K562 (cell line): ENCODE data around the gene ALX3. TPM values are rescaled to one million over a fixed set of nuclear protein-coding genes. Genes with fewer than 3 reads are reported as not detected.

Source experiments
- ATAC-seq: fragments of 200-7000 bp; cut with Tn5 transposase; 3 replicates; pipeline ENCODE4 v1.9.1; 2020; ENCODE audit warnings: moderate library complexity
- BruUV-seq: library from RNA; stranded (reverse); fragments of 400-500 nt; replicated peaks from 2 replicates; lab custom pipeline; 2021; lab: Mats Ljungman, UMichigan
- CTCF ChIA-PET: fragments of 300-600 bp; formaldehyde crosslinking; extraction: SDS; loops from one replicate; lab custom pipeline; 2021; ENCODE audit warnings: low intra/inter-chr PET ratio; lab: Yijun Ruan, JAX
- POLR2A ChIA-PET: fragments of 300-600, 350-650 bp; sonication (Branson Sonifier 250); formaldehyde crosslinking; extraction: SDS; loops from one replicate; lab custom pipeline; 2021; ENCODE audit warnings: antibody characterized with exemption, inconsistent platforms; lab: Yijun Ruan, JAX
- DNase-seq, 4 experiments: peaks; one replicate each; pipeline versions ENCODE4 v3.0.0 to v3.0.0-alpha.2; 2011 to 2018; ENCODE audit warnings: low spot score in 3 of 4, mixed read lengths in 3 of 4; ENCODE audit errors: extremely low read depth in 1 of 4
- FAIRE-seq: peaks from 2 replicates; lab custom pipeline; 2011; peaks lifted over from hg19 to GRCh38; lab: Jason Lieb, UNC
- H2AFZ ChIP-seq: 2 replicates; pipeline ENCODE4 v1.6.0; 2011; ENCODE audit warnings: low read depth, low read length, control low read depth, inconsistent platforms
- H3K27ac ChIP-seq: fragments of 200-600 bp; 3 replicates; pipeline ENCODE4 v1.8.0; 2011; ENCODE audit warnings: low read depth, mild to moderate bottlenecking, control low read depth, inconsistent platforms, low read length, moderate library complexity, mixed read lengths; ENCODE audit errors: extremely low read depth
- H3K27me3 ChIP-seq, 2 experiments: fragments of 300-600 bp in 1 of 2; 2 replicates in 1 of 2; 3 replicates in 1 of 2; pipeline versions ENCODE4 v1.6.0 to v1.8.0; 2011; ENCODE audit warnings: inconsistent platforms in 2 of 2, low read length in 2 of 2, mild to moderate bottlenecking in 1 of 2, mixed read lengths in 1 of 2, moderate library complexity in 1 of 2; ENCODE audit not compliant: control insufficient read depth in 2 of 2, insufficient read depth in 2 of 2
- H3K36me3 ChIP-seq: fragments of 300-600 bp; 3 replicates; pipeline ENCODE4 v1.8.0; 2011; ENCODE audit warnings: mild to moderate bottlenecking, low read length, inconsistent platforms; ENCODE audit not compliant: control insufficient read depth, insufficient read depth
- H3K4me1 ChIP-seq, 2 experiments: fragments of 200-600 bp in 1 of 2; replicated peaks in 1 of 2; 2 replicates in 1 of 2; 3 replicates in 1 of 2; pipeline versions ENCODE4 v1.5.1 to v1.8.0; 2011; ENCODE audit warnings: inconsistent platforms in 2 of 2, low read length in 2 of 2, mild to moderate bottlenecking in 1 of 2, mixed read lengths in 1 of 2, moderate library complexity in 1 of 2; ENCODE audit not compliant: control insufficient read depth in 2 of 2, insufficient read depth in 2 of 2
- H3K4me2 ChIP-seq: 2 replicates; pipeline ENCODE4 v1.6.1; 2011; ENCODE audit warnings: low read length, control low read depth, inconsistent platforms, mixed read lengths; ENCODE audit not compliant: insufficient read depth
- H3K4me3 ChIP-seq: fragments of 200-600 bp; sonication (generic), shearing (Covaris generic); 2 replicates; pipeline ENCODE4 v1.5.1; 2016; ENCODE audit warnings: control low read depth, inconsistent platforms
- H3K79me2 ChIP-seq: fragments of 200-600 bp; 3 replicates; pipeline ENCODE4 v1.8.0; 2011; ENCODE audit warnings: low read length, inconsistent platforms; ENCODE audit not compliant: control insufficient read depth, insufficient read depth
- H3K9ac ChIP-seq, 2 experiments: 2 replicates each; pipeline versions ENCODE4 v1.6.0 to v1.6.1; 2011; ENCODE audit warnings: low read depth in 2 of 2, low read length in 2 of 2, control low read depth in 1 of 2, inconsistent platforms in 1 of 2, mild to moderate bottlenecking in 1 of 2, mixed read lengths in 1 of 2; ENCODE audit not compliant: insufficient read depth in 1 of 2
- H3K9me1 ChIP-seq: one replicate; pipeline ENCODE4 v1.6.0; 2011; ENCODE audit warnings: inconsistent platforms, mild to moderate bottlenecking, low read length, moderate library complexity; ENCODE audit not compliant: control insufficient read depth, insufficient read depth
- H3K9me3 ChIP-seq: replicated peaks from 2 replicates; pipeline ENCODE4 v1.5.1; 2011; ENCODE audit warnings: low read depth, low read length, inconsistent platforms; ENCODE audit not compliant: control insufficient read depth, insufficient read depth
- H4K20me1 ChIP-seq: replicated peaks from 2 replicates; pipeline ENCODE4 v1.6.1; 2011; ENCODE audit warnings: low read length, inconsistent platforms, mixed read lengths; ENCODE audit not compliant: control insufficient read depth, insufficient read depth
- GTF2F1 ChIP-seq: IDR thresholded peaks from 2 replicates; pipeline ENCODE4 v1.6.1; 2011; ENCODE audit warnings: low read depth, low read length, improper control_type of control experiment
- NUFIP1 ChIP-seq: fragments of 450-650 bp; IDR thresholded peaks from 2 replicates; pipeline ENCODE4 v1.6.1; 2018; ENCODE audit not compliant: partially characterized antibody
- PATZ1 ChIP-seq: fragments of 250-450 bp; sonication (Bioruptor Pico); IDR thresholded peaks from 2 replicates; pipeline ENCODE4 v1.5.0; 2020; ENCODE audit warnings: mild to moderate bottlenecking, borderline replicate concordance
- POLR3G ChIP-seq: IDR thresholded peaks from 2 replicates; pipeline ENCODE4 v1.6.1; 2011; ENCODE audit not compliant: insufficient read length, insufficient replicate concordance; ENCODE audit errors: extremely low read depth
- SRSF7 ChIP-seq: fragments of 200-400 bp; formaldehyde crosslinking; optimal IDR thresholded peaks from 2 replicates; pipeline ENCODE3; 2017; ENCODE audit warnings: mild to moderate bottlenecking, low read depth, low read length
- ZC3H4 ChIP-seq: sonication (generic); formaldehyde crosslinking; IDR thresholded peaks from 2 replicates; pipeline ENCODE4 v1.9.0; 2021; ENCODE audit warnings: missing genetic modification reagents, borderline replicate concordance
- ZKSCAN8 ChIP-seq: fragments of 200-800 bp; sonication (Bioruptor generic); IDR thresholded peaks from 2 replicates; pipeline ENCODE4 v1.6.1; 2016; ENCODE audit warnings: missing genetic modification characterization, missing compliant biosample characterization
- WGBS: fragments of 100-300 bp; shearing (Covaris generic); methylation state at CpG from one replicate; pipeline ENCODE4 v1.1.6; 2016; ENCODE audit warnings: low coverage, mixed read lengths; ENCODE audit not compliant: insufficient coverage; ENCODE audit errors: missing lambda C conversion rate; 5-methylcytosine and 5-hydroxymethylcytosine counted together
- in situ Hi-C: fragments of 300-500 bp; cut with MboI; formaldehyde crosslinking; loops from 4 replicates; pipeline ENCODE4 v1.15.0; 2018; ENCODE audit warnings: inconsistent platforms, mixed read lengths
- intact Hi-C: fragments of 100-400 bp; cut with micrococcal nuclease; formaldehyde crosslinking; loops from 2 replicates; pipeline ENCODE4 v1.14.2; 2022
- polyA plus RNA-seq, 8 experiments: library from polyadenylated mRNA; depleted of rRNA in 4 of 8; stranded (reverse) in 5 of 8; unstranded in 3 of 8; fragments of >200 nt; fragmentation: Nextera tagmentation in 2 of 8; fragmentation: Illumina TruSeq in 1 of 8; extraction: Ambion mirVana in 2 of 8; extraction: Trizol in 1 of 8; gene quantifications; 2 replicates each; pipeline versions ENCODE4 v1.2.1 to v1.2.3, GENCODE V29; 2011 to 2014; ENCODE audit warnings: inconsistent platforms in 1 of 8, missing spikeins in 1 of 8
- total RNA-seq, 7 experiments: library from RNA; depleted of rRNA in 6 of 7; stranded (reverse); fragments of >200 nt in 6 of 7; fragmentation: Illumina TruSeq in 2 of 7; extraction: Trizol in 2 of 7; gene quantifications; 2 replicates each; pipeline versions ENCODE4 v1.2.1 to v1.2.3, GENCODE V29; 2011 to 2021; ENCODE audit warnings: low replicate concordance in 1 of 7
- TF ChIP-seq, protein P1 (sequence below): fragments of 450-650 bp; IDR thresholded peaks from 2 replicates; pipeline ENCODE4 v1.6.1; 2016; ENCODE audit warnings: borderline replicate concordance
- TF ChIP-seq, protein P2 (sequence below): fragments of 250-450 bp; sonication (Bioruptor Pico); IDR thresholded peaks from 2 replicates; pipeline ENCODE4 v1.5.0; 2021
- TF ChIP-seq, protein P3 (sequence below): sonication (generic); formaldehyde crosslinking; IDR thresholded peaks from 2 replicates; pipeline ENCODE4 v1.4.0; 2020; ENCODE audit warnings: mild to moderate bottlenecking, missing genetic modification reagents

The ALX3 gene
- total and polyA plus RNA-seq, 9 of the 15 experiments (the other 6 are each of a cell fraction or from before 2014, with no cell fraction given): not detected

DNA sequence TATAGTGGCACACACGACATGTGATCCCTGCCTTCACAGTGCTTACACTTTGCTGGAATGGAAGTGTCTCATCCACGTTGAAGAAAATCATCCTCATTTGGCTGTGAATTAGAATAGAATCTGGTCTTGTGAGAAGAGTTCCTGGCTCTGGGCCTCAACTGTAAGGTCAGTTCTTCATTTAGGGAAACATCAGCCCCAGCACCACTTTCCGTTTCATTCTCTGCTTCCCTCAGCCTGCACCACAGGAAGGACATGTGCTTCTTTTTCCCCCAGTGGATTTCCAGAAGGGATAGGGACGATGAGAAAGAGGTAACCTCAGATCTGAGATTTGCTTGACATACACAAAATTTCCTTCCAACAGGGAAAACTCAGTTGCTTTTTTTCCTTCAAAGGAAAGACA lies 3.7 kb upstream of the ALX3 start (continued):
- TF ChIP-seq, protein P1, sequence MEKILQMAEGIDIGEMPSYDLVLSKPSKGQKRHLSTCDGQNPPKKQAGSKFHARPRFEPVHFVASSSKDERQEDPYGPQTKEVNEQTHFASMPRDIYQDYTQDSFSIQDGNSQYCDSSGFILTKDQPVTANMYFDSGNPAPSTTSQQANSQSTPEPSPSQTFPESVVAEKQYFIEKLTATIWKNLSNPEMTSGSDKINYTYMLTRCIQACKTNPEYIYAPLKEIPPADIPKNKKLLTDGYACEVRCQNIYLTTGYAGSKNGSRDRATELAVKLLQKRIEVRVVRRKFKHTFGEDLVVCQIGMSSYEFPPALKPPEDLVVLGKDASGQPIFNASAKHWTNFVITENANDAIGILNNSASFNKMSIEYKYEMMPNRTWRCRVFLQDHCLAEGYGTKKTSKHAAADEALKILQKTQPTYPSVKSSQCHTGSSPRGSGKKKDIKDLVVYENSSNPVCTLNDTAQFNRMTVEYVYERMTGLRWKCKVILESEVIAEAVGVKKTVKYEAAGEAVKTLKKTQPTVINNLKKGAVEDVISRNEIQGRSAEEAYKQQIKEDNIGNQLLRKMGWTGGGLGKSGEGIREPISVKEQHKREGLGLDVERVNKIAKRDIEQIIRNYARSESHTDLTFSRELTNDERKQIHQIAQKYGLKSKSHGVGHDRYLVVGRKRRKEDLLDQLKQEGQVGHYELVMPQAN: no peak
- TF ChIP-seq, protein P2, sequence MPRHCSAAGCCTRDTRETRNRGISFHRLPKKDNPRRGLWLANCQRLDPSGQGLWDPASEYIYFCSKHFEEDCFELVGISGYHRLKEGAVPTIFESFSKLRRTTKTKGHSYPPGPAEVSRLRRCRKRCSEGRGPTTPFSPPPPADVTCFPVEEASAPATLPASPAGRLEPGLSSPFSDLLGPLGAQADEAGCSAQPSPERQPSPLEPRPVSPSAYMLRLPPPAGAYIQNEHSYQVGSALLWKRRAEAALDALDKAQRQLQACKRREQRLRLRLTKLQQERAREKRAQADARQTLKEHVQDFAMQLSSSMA: no peak

DNA sequence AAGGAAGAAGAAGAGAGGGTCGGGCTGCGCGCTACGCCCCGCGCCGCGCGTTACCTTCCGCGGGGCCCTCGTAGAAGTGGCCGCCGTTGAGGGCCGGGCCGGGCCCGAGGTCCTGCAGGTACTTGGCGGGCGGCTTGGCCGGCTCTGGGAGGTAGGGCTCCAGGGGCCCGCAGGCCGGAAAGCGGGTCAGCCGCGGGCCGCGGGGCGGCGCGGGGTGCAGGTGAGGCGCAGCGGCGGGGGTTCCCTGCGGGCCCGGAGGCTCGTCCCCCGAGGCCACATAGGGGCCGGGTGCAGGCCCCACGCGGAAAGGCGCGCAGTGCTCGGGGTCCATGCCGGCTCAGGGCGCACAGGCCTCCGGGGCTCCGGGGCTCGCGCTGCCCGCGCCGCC lies 196 bp downstream of the ALX3 start:
- no TSS peak for BruUV-seq
- no peaks in the 10 kb centered on the region for H3K36me3 ChIP-seq

More for the DNA sequence above, 196 bp downstream of the ALX3 start:
- in situ Hi-C loops: no loop called here
- H2AFZ ChIP-seq: no peak overlapping the region
- peaks cover 11 to 29% of the 10 kb centered on the region in 2 experiments; a peak in 4 of 5 replicates for H3K27me3 ChIP-seq
- H3K9me1 ChIP-seq: no peaks in the 10 kb centered on the region
- no peak overlapping the region for H3K9ac ChIP-seq
- H3K4me3 ChIP-seq: no peak overlapping the region
- 60% methylated on average over 29 of the region's 52 CpGs for WGBS
- no peak overlapping the region for H3K4me2 ChIP-seq
- no peak for FAIRE-seq
- no peaks in the 10 kb centered on the region for H3K79me2 ChIP-seq
- TF ChIP-seq ZC3H4 (CRISPR knock-in tag) (no peak), NUFIP1 (no peak), SRSF7 (no peak), GTF2F1 (no peak), PATZ1 (CRISPR knock-in tag) (no peak), POLR3G (no peak), ZKSCAN8 (CRISPR knock-in tag) (no peak)
- TF ChIP-seq, protein P3, sequence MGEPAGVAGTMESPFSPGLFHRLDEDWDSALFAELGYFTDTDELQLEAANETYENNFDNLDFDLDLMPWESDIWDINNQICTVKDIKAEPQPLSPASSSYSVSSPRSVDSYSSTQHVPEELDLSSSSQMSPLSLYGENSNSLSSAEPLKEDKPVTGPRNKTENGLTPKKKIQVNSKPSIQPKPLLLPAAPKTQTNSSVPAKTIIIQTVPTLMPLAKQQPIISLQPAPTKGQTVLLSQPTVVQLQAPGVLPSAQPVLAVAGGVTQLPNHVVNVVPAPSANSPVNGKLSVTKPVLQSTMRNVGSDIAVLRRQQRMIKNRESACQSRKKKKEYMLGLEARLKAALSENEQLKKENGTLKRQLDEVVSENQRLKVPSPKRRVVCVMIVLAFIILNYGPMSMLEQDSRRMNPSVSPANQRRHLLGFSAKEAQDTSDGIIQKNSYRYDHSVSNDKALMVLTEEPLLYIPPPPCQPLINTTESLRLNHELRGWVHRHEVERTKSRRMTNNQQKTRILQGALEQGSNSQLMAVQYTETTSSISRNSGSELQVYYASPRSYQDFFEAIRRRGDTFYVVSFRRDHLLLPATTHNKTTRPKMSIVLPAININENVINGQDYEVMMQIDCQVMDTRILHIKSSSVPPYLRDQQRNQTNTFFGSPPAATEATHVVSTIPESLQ: no peak
- POLR2A ChIA-PET: interaction anchor here (1.1 to 1.6 kb wide), 2 partner anchors 14 to 22 kb away, joined by 3 to 7 read pairs; no protein-coding TSS in a partner anchor
- intact Hi-C loops: no loop called here
- no peak for ATAC-seq
- no peak overlapping the region for H3K27ac ChIP-seq
- peaks cover 0 to 8% of the 10 kb centered on the region in 2 experiments; a peak in 1 of 5 replicates for H3K4me1 ChIP-seq
- no peaks in the 10 kb centered on the region for H3K9me3 ChIP-seq
- H4K20me1 ChIP-seq: peaks cover 5% of the 10 kb centered on the region; the same call in 1 of the 2 replicates
- no peak for DNase-seq
- CTCF ChIA-PET: no interaction called here
